Sciatic nerve (tissue), 2 donors: Measurements from ENCODE around the gene ANKS4B. TPM values are rescaled to one million over a fixed set of nuclear protein-coding genes. Genes with fewer than 3 reads are reported as not detected.
"Not testable (repeated sequence)": the region's sequence is repeated elsewhere in the genome, so short reads cannot be mapped to it uniquely, and the experiment has no call there.

Experiments used
- ATAC-seq: fragments of 200-7000 bp; cut with Tn5 transposase; one replicate; pipeline ENCODE4 v1.9.1; 2020; ENCODE audit warnings: mild to moderate bottlenecking, moderate library complexity
- DNase-seq: peaks from one replicate; pipeline ENCODE4 v3.0.0-alpha.2; 2020; ENCODE audit warnings: low spot score
- intact Hi-C: fragments of 100-400 bp; cut with DNase I; formaldehyde crosslinking; loops from one replicate; pipeline ENCODE4 v1.14.2; 2022
- total RNA-seq: library from RNA; stranded (reverse); fragmentation: NEBNext Ultra II Directional; extraction: Animal tissue kit (Norgen Biotek cat#: 25700); gene quantifications from one replicate; pipeline ENCODE4 v1.2.1, GENCODE V29; 2021
- donor health status: DM: no; HTN: no; CAD: no.
- donor health status: DM: no; HTN: no; CAD: no.

Gene ANKS4B
- total RNA-seq, 1 donor from 2014 or later, result not detected

DNA sequence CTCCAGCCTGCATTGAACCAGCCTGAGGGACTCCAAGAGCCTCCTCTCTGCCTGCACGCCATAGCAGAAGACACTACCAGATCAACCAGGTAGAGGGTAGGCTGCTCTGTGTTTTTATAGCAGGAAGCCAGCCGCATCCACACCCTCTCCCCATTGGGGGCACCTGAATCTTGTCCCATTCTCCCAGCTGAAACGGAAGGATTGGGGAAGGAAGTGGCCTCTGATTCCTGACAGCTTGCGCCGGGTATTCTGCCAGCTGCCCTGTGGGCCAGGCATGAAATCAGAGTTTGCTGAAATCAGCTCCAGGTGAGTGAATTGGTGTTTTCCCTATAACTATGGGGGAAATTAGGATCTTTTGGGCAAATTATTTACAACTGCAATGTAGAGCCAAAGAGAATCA lies 22.0 kb upstream of the ANKS4B start, which contains the start of gene ZP2:
ZP2 (minus strand) TSS at position 89 of the 400 bp plus-strand sequence; CDS start at position 62, 27 bp downstream.
- ATAC-seq, result no peak
- no peak for DNase-seq
- intact Hi-C loops, result no loop called here

DNA sequence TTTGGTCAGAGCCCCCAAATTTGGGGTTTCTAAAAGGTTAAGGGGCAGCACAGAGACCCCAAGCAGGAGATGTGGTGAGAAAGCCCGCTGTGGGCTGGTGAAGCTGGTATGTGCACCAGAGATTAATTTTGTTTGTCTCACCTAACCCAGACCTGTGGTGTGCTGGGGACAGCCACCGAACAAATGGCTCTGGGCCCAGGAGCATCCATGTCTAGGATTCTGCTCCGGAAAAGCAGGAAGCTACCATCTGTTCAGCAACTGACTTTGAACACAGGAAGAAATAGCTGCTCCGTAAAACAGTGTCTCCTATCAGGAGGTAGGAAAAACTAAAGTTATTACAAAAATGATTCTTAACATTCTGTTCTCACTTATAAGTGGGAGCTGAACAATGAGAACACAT lies 19.4 kb upstream of the ANKS4B start:
- intact Hi-C loops, result no loop called here
- ATAC-seq, result no peak
- DNase-seq, result no peak

- intact Hi-C loops, result no loop called here
- DNase-seq (no peak), ATAC-seq (no peak)
These were observed 16.4 kb upstream of the ANKS4B start for GRCh38 chr16:21217121-21217520.

GRCh38 chr16:21218153-21218552 lies 15.3 kb upstream of the ANKS4B start:
- no peak for DNase-seq
- intact Hi-C loops, result no loop called here
- ATAC-seq, result no peak

- DNase-seq (no peak), ATAC-seq (no peak)
- intact Hi-C loops, result no loop called here
These were observed 13.9 kb upstream of the ANKS4B start for GRCh38 chr16:21219551-21219950.

- DNase-seq (no peak), ATAC-seq (no peak)
- intact Hi-C loops, result no loop called here
These were observed 10.8 kb upstream of the ANKS4B start for GRCh38 chr16:21222495-21223337.

GRCh38 chr16:21223787-21224186 lies 9.7 kb upstream of the ANKS4B start:
- intact Hi-C loops, result no loop called here
- no peak for ATAC-seq
- no peak for DNase-seq

GRCh38 chr16:21224800-21225199 lies 8.7 kb upstream of the ANKS4B start:
- DNase-seq, result no peak
- intact Hi-C loops, result no loop called here
- ATAC-seq, result no peak

DNA sequence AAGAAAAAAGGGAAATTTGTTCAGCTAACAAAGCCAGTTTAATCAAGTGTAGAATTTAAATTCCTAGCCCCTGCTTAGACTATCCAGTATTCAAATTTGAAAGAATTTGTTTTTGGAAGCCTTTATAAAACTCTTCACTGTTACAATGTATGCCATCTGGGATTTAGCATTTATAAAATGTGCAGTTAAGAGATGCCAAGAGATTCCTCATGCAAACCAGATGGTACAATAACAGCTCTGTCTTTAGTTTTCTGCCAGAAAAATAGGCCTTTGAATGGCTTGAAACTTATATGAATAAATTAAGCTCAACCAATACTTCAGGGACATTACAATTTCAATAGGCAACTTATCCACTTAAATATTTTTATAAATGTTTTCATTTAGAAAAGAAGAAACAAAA lies 6.8 kb upstream of the ANKS4B start:
- intact Hi-C loops, result no loop called here
- ATAC-seq (no peak), DNase-seq (no peak)

GRCh38 chr16:21227866-21228265 lies 5.6 kb upstream of the ANKS4B start:
- no peak for DNase-seq
- ATAC-seq, result no peak
- intact Hi-C loops, result no loop called here

GRCh38 chr16:21228361-21228872 lies 5.1 kb upstream of the ANKS4B start:
- intact Hi-C loops, result no loop called here
- ATAC-seq (no peak), DNase-seq (no peak)

GRCh38 chr16:21233045-21233520 lies 416 bp upstream of the ANKS4B start:
- DNase-seq, result no peak
- intact Hi-C loops, result no loop called here
- no peak for ATAC-seq

DNA sequence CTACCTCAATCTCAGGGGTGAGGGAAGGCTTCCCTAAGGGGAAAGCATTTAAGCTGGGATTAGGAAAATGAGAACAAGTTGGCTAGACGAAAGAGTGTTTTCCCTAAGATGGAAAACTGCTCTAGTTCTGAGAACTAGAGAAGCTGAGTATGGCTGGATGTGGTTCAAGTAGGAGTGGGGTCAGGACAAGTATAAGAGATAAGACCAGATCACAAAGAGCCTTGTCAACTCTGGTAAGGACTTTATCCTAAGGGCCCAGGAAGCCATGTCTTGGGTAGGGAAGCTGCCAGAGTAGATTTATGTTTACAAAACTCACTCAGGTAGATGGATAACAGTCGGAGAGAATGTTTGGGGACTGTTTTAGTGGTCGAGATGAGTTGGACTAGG lies 1.7 kb downstream of the ANKS4B start:
- no peak for ATAC-seq
- DNase-seq, result no peak
- intact Hi-C loops, result no loop called here

GRCh38 chr16:21236831-21237230 lies 3.3 kb downstream of the ANKS4B start:
- ATAC-seq (no peak), DNase-seq (no peak)
- intact Hi-C loops, result no loop called here

DNA sequence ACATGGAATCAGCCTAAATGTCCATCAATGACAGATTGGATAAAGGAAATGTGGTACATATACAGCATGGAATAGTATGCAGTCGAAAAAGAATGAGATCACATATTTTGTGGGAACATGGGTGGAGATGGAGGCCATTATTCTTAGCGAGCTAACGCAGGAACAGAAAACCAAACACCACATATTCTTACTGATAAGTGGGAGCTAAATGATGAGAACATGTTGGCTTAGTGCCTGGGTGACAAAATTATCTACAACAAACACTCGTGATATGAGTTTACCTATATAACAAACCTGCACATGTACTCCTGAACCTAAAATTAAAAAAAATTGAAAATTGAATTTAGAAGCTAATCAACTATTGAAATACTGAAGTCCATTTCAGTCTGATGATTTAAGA lies 6.1 kb downstream of the ANKS4B start:
- ATAC-seq (no peak), DNase-seq (no peak)
- intact Hi-C loops, result no loop called here

GRCh38 chr16:21242756-21243155 lies 9.3 kb downstream of the ANKS4B start:
- intact Hi-C loops, result no loop called here

GRCh38 chr16:21244518-21245215 lies 11.2 kb downstream of the ANKS4B start:
- intact Hi-C loops, result no loop called here
- no peak for ATAC-seq
- no peak for DNase-seq

More at GRCh38 chr16:21242756-21243155, 9.3 kb downstream of the ANKS4B start:
- no peak for DNase-seq
- no peak for ATAC-seq

- DNase-seq, ATAC-seq, intact Hi-C loops: not testable (repeated sequence)
These were observed 14.7 kb downstream of the ANKS4B start for GRCh38 chr16:21248179-21248578.

DNA sequence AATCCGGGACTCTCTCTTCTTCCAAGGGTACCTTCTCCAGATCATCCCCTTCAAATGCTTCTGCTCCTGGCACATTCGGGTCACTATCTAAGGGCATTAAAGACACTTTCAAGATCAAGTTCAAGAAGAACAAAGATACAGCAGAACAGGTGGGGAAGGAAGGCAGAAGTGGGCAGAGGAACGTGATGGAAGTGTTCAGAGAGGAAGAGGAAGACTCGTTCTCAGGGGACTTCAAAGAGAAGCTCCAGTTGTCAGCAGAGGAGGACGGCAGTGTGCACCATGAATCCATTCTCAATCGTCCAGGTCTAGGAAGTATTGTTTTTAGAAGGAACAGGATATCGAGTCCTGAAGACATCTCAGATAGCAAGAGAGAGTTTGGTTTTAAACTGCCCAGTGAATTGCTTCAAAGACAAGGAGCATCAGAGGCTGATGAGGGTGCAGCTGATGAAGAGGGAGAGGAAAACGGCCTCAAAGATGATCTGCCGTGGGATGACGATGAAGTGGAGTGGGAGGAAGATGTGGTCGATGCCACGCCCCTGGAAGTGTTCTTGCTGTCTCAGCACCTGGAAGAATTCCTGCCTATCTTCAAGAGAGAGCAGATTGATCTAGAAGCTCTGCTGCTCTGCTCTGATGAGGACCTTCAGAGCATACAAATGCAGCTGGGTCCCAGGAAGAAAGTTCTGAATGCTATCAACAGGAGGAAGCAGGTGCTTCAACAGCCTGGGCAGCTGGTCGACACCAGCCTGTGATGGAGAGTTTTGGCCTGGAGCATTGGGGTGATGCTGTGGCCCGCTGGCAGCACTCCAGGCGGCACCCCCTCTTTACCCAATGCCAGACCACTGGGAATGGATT lies 16.8 kb downstream of the ANKS4B start:
- DNase-seq, result no peak
- intact Hi-C loops, result no loop called here
- ATAC-seq, result no peak
